GM13976 (cell line): Measurements from ENCODE around the gene TSTD1.

Experiments
- DNase-seq: peaks from one replicate; pipeline ENCODE4 v3.0.0; 2012; ENCODE audit warnings: low spot score
- in situ Hi-C: fragments of 300-500 bp; cut with MboI; formaldehyde crosslinking; loops from one replicate; pipeline ENCODE4 v1.12.0; 2022; ENCODE audit warnings: low sequenced_read_pairs, mixed read lengths, inconsistent platforms; ENCODE audit not compliant: unreplicated experiment
- TF ChIP-seq, protein P1 (sequence below): IDR thresholded peaks from 2 replicates; pipeline ENCODE4 v1.5.1; 2012; ENCODE audit warnings: borderline replicate concordance, mild to moderate bottlenecking; ENCODE audit not compliant: insufficient read depth; ENCODE audit errors: extremely low read depth, missing control alignments, control extremely low read depth

The TSTD1 gene

DNA sequence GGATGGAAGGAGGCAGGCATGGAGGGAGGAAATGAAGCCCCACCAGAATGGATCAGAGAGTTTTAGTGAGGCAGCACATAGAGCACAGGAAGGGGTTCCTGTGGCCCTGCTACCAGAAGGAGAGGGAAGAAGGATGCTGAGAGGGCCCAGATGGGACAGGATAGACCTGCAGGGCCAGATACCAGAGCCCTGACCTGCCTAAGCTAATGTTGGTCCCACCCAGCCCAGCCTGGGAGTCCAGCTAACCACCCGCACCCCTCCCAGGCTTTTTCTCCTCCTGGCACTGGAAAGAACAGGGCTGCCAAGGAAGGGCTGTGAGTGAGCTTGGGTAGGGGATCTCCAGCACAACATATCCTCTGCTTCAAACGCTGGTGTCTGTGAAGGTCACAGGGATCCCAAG lies 43.7 kb upstream of the TSTD1 start:
- in situ Hi-C loops: no loop called here
- DNase-seq: no peak
- TF ChIP-seq, protein P1, sequence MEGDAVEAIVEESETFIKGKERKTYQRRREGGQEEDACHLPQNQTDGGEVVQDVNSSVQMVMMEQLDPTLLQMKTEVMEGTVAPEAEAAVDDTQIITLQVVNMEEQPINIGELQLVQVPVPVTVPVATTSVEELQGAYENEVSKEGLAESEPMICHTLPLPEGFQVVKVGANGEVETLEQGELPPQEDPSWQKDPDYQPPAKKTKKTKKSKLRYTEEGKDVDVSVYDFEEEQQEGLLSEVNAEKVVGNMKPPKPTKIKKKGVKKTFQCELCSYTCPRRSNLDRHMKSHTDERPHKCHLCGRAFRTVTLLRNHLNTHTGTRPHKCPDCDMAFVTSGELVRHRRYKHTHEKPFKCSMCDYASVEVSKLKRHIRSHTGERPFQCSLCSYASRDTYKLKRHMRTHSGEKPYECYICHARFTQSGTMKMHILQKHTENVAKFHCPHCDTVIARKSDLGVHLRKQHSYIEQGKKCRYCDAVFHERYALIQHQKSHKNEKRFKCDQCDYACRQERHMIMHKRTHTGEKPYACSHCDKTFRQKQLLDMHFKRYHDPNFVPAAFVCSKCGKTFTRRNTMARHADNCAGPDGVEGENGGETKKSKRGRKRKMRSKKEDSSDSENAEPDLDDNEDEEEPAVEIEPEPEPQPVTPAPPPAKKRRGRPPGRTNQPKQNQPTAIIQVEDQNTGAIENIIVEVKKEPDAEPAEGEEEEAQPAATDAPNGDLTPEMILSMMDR: no peak

DNA sequence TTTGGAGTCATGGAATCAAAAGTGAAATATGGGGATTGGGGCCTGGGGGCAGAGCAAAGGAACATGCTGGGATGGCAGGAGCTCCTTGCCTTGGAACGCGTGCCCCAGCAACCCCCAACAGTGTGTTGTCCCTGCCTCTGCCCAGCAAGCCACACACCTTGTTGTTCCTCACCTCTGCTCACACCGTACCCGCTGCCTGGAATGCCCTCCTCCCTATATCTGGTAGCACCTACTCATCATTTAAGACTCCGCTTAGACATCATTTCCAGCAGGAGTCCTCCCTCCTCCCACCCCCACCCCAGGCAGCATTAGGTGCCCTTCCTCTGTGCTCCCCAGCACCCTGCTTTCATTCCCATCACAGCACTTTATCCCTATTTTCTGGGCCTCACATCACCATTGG lies 42.8 kb upstream of the TSTD1 start:
- TF ChIP-seq, protein P1: no peak
- in situ Hi-C loops: no loop called here
- DNase-seq: no peak

DNA sequence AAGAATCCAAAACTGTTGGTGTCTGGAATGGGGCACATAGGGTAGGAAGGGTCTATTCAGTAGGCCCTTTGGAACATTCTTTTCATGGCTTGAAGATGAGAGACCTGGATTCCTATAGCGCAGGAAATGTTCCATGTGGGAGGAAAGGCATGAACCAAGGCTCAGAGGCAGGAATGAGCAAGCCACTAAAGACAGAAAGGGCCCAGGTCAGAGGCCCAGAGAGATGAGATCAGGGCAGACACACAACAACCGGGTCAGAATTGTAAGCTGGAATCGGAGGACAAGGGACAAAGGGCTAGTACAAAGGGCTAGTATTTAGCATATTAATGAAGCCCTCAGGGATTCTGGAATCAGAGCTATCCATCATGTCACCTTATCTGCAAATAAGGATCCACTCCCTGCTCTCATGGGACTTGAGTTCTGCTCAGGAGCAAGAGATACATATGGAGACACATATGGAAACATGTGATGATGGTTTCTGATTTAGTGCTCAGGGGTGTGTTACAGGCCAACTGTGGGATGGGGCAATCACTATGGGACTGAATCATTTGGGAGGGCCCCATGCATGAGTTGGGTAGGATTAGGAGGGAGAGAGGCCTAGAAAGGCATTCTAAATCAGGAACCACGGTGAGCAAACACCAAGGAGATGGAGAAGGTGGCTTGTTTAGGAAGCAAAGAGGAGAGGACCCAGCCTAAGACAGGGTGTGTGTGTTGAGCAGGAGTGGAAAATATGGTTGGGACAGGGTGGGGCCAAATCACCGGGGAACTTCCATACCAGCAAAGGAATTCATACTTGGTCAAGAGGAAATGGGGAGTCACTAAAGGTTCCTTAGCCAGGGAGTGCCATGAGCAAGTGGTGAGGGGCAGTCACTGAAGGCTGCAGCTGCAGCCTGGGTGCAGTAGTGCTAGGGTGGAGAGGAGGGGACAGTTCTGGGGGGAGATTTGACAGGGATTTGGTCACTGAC lies 42.0 kb upstream of the TSTD1 start:
- no peak for DNase-seq
- in situ Hi-C loops: no loop called here
- TF ChIP-seq, protein P1: no peak

DNA sequence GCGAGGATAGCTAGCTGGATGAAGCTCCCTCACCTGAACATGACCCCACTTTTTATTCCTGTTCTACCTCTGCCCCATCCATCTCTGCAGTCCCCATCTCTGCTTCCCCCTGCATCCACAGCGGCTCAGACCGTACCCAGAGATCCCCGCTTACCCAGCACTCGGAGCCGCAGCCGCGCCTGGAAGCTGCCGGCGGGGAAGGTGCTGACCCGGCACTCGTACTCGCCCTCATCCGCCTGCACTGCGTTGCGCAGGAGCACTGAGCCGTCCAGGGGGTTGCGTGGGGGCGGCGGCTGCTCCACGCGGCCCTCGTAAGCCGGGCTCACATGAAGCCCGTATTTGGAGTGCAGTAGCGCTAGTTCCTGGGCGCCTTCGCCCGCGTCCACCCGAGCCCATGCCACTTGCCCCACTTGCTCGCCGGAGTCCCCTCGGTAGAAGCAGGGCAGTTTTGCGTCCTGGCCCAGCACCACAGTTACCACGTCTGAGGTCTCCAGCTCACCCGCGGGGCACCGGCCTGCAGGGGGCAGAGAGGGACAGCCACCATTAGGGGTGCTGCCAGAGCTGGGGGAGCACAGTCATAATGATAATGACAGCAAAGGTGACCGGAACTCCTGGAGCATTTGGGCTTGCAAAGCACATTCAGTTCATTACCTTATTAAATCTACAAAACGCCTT lies 40.8 kb upstream of the TSTD1 start:
- no peak for DNase-seq
- TF ChIP-seq, protein P1: no peak
- in situ Hi-C loops: no loop called here

DNA sequence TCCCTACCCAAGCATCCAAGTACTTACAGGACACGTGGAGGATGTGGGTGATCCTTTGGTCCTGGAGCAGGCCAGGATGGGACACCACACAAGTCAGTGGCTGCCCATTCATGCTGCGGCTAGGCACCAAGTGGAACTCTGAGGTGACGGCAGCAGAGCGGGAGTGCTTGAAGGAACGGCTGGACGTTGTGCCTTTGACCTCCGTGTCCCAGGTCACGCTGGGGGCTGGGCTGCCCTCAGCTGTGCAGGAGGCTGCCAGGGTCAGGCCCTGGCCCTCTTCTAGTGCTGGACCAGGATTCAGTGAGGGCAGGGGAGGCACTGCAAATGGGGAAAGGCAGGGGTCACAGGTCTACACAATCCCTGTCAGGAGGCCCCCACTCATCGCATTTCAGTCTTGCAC lies 38.7 kb upstream of the TSTD1 start:
- TF ChIP-seq, protein P1: no peak
- DNase-seq: no peak
- in situ Hi-C loops: no loop called here

DNA sequence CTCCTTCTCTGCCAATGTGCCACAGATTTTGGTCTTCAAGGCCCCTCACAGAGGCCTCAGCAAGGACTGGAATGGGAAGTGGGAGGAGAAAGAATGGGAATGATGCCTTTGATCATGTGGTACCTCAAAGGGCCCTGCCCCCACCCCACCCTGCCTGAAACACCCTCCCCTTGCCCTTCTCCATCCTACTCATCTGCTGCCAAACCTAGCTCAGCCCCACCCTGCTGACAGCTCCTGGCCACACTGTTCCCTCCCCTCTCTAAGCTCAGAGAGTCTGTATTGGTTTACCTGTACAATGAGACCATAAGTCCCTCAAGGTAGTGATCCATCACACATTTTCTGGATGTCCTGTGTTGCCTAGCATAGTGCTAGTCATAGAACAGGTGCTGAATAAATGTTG lies 37.6 kb upstream of the TSTD1 start:
- DNase-seq: no peak
- TF ChIP-seq, protein P1: no peak
- in situ Hi-C loops: no loop called here
